GM19455 (cell line): Measurements from ENCODE around the gene VPS51.

ENCODE experiments used
- ATAC-seq: cut with Tn5 transposase; IDR thresholded peaks from one replicate; pipeline ENCODE4 v1.9.1; 2021; ENCODE audit not compliant: unreplicated experiment

VPS51 gene

GRCh38 chr11:65071907-65072630, 23.9 kb upstream of the VPS51 start:
- ATAC-seq, result no peak

GRCh38 chr11:65072631-65072966, 23.4 kb upstream of the VPS51 start:
- ATAC-seq, result no peak

- ATAC-seq, result no peak
These were observed 18.6 kb upstream of the VPS51 start for GRCh38 chr11:65077451-65077850.

GRCh38 chr11:65078151-65078550, 17.9 kb upstream of the VPS51 start:
- ATAC-seq, result no peak

- no peak for ATAC-seq
These were observed 17.1 kb upstream of the VPS51 start for GRCh38 chr11:65078786-65079342.

DNA sequence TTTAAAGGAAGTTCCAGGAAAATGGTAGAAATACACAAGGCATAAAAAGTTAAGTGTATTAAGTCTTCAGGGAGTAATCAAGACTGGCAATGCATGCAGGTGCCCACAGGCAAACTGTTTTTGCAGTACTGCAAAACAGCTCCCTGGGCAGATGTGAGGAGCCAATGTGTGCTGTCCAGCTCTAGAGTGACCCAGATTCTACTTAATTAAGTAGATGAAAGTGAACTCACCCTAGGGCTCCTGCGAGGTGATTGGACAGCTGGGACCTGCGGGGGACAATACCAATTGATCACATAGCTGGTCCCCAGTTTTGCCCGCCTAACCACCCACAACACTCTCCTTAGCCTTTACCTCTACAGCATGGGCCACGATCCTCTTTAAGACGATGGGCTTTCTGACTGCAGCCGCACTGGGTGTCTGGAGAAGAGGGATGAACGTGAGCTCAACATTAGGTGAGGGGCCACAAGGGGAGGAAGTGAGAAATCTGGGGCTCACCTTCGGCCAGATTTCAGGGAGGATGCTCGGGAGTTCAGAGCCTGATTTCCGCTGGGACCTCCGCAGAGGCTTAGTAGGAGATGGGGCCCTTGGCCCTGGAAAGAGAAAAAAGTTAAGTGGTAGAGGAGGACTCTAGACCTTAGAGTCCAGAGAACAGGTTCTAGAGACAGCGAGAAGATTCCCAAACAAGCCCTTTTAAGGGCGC, 12.7 kb upstream of the VPS51 start:
- peak; percentile 10 for ATAC-seq

DNA sequence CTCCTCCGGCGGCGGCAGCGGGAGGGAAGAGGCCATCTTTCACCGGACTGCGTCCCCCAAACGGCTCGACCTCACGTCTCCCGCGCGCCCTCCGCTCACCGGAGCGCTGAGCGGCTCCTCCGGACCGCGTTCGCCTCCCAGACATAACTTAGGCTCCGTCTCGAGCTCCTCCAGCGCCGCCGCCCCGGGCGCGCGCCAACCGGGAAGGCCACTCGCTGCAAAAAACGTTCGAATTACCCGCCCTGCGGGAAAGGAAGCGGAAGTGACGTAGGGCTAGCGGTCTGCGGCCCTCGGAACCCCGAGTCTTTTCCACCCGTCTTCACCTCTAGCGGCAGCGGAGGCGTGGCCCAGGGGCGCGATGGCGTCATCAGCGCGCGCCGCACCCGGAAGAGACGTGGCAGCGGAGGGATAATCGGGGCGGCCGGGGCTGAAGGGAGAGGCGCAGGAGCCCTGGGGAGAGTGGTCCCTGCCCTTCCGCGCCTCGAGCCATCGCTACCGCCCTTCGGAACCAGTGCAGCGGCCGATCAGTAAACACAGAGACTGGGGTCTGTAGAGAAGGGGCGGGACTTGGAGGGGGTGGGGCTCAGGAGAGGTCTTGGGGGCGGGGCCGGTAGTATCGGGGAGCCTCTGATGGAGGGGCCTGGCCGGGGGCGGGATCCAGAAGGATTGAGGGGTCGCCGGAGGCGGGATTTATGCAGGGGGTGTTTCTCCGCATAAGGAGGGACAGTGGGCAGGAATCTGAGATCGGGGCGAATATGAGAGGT, 12.0 kb upstream of the VPS51 start, which contains the start of the genes CDCA5 and ZFPL1:
CDCA5 (minus strand) TSS at position 207 of the 764 bp plus-strand sequence; CDS start at position 145, 62 bp downstream.
ZFPL1 (plus strand) TSS at position 389 of the 764 bp plus-strand sequence. CDS start 477 bp downstream, outside the sequence.
- peak; percentile 85 for ATAC-seq

DNA sequence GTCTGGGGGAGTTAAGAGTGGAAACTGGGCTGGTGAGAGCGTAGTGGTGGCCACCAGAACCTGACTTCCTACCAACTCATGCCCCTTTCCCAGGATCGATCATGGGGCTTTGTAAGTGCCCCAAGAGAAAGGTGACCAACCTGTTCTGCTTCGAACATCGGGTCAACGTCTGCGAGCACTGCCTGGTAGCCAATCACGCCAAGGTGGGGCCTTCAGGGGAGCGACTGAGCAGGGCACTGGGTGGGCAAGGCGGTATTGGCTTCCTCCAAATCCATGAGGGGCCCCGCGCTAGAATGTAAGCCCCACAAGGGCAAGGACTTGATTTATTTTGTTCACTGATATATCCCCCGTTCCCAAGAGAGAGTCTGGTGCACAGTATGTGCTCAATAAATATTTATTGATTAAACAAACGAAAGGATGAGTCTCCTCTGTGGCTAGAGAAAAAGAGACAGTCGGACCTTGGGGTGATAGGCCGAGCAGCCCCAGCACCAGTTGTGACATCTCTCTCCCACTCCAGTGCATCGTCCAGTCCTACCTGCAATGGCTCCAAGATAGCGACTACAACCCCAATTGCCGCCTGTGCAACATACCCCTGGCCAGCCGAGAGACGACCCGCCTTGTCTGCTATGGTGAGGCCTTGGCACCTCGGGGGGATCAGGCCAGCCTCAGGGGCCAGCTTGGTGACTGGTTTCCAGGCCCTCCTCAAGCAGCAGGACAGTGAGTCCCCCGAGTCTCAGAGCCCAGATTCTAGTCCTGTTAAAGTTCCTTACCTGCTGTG, 11.2 kb upstream of the VPS51 start:
- ATAC-seq, result no peak

DNA sequence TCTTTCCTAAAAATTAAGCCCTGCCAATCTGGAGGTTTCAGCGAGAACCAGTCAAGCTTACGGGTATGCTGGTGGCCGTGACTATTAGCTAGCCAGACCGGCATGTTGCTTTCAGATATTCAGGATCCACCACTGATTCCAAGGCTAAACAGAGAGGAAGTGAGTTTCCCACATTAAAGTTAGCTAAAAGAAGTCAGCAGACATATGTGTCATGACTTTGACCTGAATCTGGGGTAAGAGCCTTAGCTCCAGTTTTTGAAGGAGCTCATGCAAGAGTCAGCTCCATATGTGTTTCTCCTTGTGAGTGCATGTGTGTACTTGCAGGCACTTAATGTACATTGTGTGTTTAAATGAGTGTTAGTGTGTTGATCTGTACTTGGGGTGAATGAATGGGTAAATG, 10.6 kb upstream of the VPS51 start:
- ATAC-seq, result no peak

DNA sequence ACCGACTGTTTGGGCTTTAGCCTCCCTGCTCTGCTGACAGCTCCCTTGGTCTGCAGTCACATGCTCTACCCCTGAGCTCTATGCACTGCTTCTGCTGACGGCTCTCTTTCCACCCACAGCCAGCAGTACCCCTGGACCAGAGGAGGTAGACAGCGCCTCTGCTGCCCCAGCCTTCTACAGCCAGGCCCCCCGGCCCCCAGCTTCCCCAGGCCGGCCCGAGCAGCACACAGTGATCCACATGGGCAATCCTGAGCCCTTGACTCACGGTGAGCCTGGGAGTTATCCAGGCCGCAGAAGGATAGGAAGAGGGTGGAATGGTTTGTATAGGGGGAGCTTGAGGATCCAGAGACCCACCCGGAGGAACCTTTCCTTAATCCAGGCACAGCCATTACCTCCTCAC, 9.2 kb upstream of the VPS51 start:
- ATAC-seq, result no peak

DNA sequence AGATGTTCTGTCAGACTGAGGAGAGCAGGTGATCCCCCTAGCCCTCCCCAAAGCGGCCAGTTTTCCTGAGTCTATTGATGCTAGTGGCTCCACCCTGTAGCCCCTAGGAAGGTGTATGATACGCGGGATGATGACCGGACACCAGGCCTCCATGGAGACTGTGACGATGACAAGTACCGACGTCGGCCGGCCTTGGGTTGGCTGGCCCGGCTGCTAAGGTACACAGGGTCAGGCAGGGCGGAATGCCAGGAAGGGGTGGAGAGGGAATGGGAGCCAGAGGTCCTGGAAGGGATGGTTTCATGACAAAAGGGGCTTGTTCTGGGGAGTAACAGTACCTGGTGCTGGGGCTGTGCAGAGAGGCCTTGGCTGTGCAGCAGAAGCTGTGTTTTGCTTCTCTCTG, 8.8 kb upstream of the VPS51 start:
- ATAC-seq, result no peak

- ATAC-seq, result no peak
These were observed 8.2 kb upstream of the VPS51 start for GRCh38 chr11:65087827-65088226.

GRCh38 chr11:65089621-65090020, 6.4 kb upstream of the VPS51 start:
- ATAC-seq, result no peak

DNA sequence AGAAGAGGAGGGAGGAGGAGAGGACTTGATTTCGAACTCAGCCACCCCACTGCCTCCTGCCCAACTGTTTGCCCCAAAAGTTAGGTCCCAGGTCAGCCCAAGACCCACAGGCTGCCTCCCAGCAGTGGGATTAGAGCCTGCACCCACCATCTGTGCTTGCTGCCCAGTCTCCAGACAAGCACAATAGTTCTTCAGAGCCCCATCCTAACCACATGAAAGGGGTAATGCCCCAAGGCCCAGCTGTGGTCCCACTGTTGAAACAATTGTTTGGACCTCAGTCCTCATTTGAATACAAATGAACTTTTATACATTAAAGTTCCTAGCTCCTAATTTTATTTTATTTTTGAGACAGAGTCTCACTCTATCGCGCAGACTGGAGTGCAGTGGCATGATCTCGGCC, 5.4 kb upstream of the VPS51 start:
- ATAC-seq, result no peak

DNA sequence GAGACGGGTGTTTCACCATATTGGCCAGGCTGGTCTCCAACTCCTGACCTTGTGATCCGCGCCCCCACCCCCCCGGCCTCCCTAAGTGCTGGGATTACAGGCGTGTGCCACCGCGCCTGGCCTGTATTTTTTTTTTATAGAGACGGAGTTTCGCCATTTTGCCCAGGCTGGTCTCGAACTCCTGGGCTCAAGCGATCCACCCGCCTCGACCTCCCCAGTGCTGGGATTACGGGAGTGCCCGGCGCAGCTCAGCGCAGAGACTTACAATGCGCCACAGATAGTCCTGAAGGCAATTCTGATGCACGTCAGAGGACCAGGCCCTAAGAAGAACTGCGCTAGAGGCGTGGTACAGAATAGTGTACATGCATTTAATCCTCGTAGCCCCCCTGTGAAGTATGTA, 587 bp upstream of the VPS51 start:
- no peak for ATAC-seq

DNA sequence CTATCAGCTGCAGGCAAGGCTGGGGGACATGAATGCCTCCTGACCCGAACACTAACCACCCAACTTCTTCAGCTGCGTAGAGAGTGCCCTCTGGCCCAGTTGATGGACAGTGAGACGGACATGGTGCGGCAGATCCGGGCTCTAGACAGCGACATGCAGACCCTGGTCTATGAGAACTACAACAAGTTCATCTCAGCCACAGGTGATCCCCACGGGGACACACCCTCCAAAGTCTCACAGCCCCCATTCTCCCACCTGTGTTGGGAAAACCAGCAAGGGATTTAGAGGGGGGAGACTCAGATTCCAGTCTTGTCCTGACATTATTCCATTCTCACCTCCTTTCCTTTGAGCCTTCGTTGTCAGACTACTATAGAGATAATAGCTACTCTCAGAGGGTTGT, 912 bp downstream of the VPS51 start:
- ATAC-seq, result no peak

DNA sequence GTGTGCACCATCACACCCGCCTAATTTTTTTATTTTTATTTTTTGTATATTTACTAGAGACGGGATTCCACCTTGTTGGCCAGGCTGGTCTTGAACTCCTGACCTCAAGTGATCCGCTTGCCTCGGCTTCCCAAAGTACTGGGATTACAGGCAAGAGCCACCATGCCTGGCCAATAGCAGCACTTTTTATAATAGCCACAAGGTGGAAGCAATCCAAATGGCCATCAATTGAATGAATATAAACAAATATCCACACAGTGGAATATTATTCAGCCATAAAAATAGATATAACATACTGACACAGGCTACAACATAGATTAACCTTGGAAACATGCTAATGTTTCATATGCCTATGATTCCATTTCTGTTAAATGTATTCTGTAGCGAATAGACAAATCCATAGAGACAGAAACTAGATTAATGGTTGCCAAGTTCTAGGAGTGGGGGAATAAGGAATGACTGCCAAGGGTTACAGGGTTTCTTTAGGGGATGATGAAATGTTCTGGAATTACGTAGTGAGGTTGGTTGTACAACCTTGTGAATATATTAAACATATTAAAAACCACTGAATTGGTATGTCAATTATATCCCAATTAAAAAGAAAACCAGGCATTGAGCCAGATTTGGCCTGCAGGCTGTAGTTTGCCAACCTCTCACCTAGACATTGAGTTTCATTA, 4.8 kb downstream of the VPS51 start:
- no peak for ATAC-seq

DNA sequence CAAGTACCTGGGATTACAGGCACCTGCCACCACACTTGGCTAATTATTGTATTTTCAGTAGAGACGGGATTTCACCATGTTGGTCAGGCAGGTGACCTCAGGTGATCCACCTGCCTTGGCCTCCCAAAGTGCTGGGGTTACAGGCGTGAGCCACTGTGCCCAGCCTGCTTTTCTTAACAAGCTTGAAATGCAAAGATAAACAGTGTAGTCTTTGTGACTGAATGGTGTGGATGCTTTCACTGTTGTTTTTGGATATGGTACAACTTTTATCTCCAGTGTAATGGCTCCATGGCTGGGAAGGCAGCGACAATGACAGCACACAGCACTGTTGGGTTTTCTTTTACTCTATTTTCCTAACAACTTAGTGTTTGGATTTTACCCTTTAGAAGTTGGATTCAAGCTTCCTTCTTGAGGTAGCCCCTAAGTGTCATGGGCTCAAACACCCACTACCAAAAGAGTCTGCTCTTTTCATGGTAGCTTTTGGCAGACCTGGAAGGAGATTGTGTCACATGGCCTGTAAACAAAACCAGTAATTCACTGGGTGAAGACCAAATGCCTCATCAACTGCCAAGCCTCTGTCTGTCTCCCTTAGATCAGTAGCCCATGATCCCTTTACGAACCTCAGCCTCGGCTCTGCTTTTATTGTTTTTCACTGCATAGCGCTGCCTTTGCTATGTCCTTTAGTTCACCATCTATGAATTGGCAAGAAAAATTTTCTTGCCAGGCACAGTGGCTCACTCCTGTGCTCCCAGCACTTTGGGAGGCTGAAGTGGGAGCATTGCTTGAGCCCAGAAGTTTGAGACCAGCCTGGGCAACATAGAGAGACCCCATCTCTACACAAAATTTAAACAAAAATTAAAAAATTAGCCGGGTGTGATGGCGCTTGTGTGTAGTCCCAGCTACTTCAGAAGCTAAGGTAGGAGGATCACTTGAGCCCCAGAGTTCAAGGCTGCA, 6.4 kb downstream of the VPS51 start:
- ATAC-seq, result no peak

DNA sequence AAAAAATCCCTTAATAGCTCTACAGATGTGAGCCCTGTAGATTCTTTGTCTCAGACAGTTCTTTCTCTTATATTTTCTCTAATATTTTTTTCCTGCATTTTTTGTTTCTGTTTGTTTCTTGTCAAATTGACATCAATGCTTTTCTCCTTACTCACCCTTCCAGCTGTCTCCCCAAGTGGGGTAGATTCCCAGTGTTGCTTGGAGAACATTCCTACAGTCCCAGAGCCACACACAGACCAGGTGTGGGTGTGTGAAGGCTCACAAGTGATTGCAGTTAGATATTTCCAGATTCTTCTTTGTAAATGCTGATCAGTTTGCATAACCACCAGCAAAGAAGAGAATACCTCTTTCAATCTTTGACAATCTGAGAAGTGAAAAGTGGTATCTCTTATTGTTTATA, 7.5 kb downstream of the VPS51 start:
- ATAC-seq, result no peak
